Activated CD8-positive, alpha-beta memory T cell treated with anti-CD3 and anti-CD28 coated beads for 48 hours (primary cell): ENCODE results near the gene KLHDC2.
"Not testable (repeated sequence)": the region's sequence is repeated elsewhere in the genome, so short reads cannot be mapped to it uniquely, and the experiment has no call there.

ENCODE experiments used
- DNase-seq, 3 experiments: peaks; one replicate each; pipeline ENCODE4 v3.0.0-alpha.2; 2020; ENCODE audit warnings: low read depth in 2 of 3, low spot score in 2 of 3

KLHDC2 gene

GRCh38 chr14:49774106-49774505 lies 6.2 kb downstream of the KLHDC2 start:
- DNase-seq, result no peak

- DNase-seq, result no peak
These were observed 10.5 kb downstream of the KLHDC2 start for GRCh38 chr14:49778421-49778820.

- DNase-seq, result not testable (repeated sequence)
These were observed 13.1 kb downstream of the KLHDC2 start for GRCh38 chr14:49781040-49781439.

- no peak for DNase-seq
These were observed 15.6 kb downstream of the KLHDC2 start for GRCh38 chr14:49783394-49784014.

GRCh38 chr14:49786315-49786714 lies 18.4 kb downstream of the KLHDC2 start:
- DNase-seq, result no peak

- no peak for DNase-seq
These were observed 24.7 kb downstream of the KLHDC2 start for GRCh38 chr14:49792618-49793017.

GRCh38 chr14:49796025-49796424 lies 28.1 kb downstream of the KLHDC2 start:
- no peak for DNase-seq

GRCh38 chr14:49808780-49809179 lies 40.8 kb downstream of the KLHDC2 start:
- no peak for DNase-seq

GRCh38 chr14:49816118-49816517 lies 48.2 kb downstream of the KLHDC2 start:
- DNase-seq, result not testable (repeated sequence)

- no peak for DNase-seq
These were observed 48.9 kb downstream of the KLHDC2 start for GRCh38 chr14:49816844-49817243.

- no peak for DNase-seq
These were observed 52.2 kb downstream of the KLHDC2 start for GRCh38 chr14:49820176-49820575.

GRCh38 chr14:49828640-49829039 lies 60.7 kb downstream of the KLHDC2 start:
- no peak for DNase-seq
